ENCODE measurements around the gene OTOG.

Gene OTOG

DNA sequence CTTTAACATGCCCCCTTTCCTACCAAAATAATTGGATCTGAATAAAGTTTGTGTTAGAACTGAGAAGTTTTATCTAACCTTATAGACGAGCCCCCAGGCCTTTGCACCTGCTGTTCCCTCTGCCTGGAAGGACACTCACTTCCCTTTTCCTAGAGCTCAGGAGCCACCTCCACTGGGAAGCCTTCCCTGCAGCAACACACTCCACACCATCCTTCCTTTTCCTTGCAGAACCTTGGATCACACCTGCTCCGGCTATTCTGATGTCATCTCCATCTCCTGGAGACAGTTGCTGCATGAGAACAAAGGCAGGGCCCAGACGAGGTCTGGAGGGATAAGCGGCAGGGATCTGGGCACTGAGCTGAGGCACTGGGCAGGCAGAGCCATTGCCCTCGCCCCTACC lies 149.7 kb downstream of the OTOG start:
- TF ChIP-seq, protein P1, sequence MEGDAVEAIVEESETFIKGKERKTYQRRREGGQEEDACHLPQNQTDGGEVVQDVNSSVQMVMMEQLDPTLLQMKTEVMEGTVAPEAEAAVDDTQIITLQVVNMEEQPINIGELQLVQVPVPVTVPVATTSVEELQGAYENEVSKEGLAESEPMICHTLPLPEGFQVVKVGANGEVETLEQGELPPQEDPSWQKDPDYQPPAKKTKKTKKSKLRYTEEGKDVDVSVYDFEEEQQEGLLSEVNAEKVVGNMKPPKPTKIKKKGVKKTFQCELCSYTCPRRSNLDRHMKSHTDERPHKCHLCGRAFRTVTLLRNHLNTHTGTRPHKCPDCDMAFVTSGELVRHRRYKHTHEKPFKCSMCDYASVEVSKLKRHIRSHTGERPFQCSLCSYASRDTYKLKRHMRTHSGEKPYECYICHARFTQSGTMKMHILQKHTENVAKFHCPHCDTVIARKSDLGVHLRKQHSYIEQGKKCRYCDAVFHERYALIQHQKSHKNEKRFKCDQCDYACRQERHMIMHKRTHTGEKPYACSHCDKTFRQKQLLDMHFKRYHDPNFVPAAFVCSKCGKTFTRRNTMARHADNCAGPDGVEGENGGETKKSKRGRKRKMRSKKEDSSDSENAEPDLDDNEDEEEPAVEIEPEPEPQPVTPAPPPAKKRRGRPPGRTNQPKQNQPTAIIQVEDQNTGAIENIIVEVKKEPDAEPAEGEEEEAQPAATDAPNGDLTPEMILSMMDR (IDR thresholded peaks at IDR 0.05; ENCODE audit: low read depth, low read length, missing control alignments), result no peak
- no peak for DNase-seq (ENCODE audit: low read depth)
- in situ Hi-C loops (cut with HindIII; ENCODE audit: low sequenced_read_pairs), result no loop called here
- H3K4me3 ChIP-seq (ENCODE audit: low read depth, low read length), result no peak overlapping the region
